NCI-H187 treated with DMSO at 0.1 percent for 48 hours (cell line): Measurements from ENCODE around the gene MRPL48.
"Not testable (repeated sequence)": the region's sequence is repeated elsewhere in the genome, so short reads cannot be mapped to it uniquely, and the experiment has no call there.

Experiments
- DNase-seq: peaks from one replicate; lab custom pipeline; 2025; lab: John Stamatoyannopoulos, UW

The MRPL48 gene

GRCh38 chr11:73787643-73788558 is at the start of gene MRPL48:
MRPL48 (plus strand) TSS chr11:73787874; CDS start chr11:73787972, 98 bp downstream.
- peak; percentile 81 for DNase-seq

GRCh38 chr11:73743045-73743444 is 44.6 kb upstream of the MRPL48 start:
- no peak for DNase-seq

DNA sequence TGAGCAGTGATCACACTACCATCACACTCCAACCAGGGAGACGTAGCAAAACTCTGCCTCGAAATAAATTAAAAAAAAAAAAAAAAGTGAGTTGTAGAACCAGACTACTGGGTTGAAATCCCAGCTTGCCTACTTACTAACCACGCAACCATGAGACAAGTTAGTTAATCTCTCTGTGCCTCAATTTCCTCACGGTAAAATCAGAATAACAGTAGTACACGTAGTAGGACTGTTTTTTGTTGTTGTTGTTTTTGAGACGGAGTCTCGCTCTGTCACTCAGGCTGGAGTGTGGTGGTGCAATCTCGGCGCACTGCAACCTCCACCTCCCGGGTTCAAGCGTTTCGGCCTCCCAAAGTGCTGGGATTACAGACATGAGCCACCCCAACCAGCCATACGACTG is 41.0 kb upstream of the MRPL48 start:
- DNase-seq = no peak

GRCh38 chr11:73747762-73748161 is 39.9 kb upstream of the MRPL48 start:
- DNase-seq = no peak

DNA sequence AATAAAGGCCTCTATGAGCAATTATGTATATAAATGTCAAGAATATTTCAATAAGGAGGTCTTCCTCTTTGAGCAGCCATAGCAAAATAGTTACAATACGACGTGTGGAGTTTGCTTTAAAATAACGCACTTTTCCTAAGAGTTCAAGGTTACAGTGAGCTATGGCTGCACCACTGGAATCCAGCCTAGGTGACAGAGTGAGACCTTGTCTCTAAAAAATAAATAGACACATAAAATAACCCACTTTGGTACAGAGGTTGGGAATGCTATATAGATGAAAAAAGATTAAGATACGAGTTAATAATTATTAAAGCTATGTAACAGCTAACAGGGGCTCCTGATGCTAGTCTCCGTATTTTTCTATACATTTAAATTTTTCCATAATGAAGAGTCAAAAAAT is 39.4 kb upstream of the MRPL48 start:
- no peak for DNase-seq

GRCh38 chr11:73749118-73749517 is 38.6 kb upstream of the MRPL48 start:
- no peak for DNase-seq

GRCh38 chr11:73750228-73750627 is 37.4 kb upstream of the MRPL48 start:
- DNase-seq = no peak

DNA sequence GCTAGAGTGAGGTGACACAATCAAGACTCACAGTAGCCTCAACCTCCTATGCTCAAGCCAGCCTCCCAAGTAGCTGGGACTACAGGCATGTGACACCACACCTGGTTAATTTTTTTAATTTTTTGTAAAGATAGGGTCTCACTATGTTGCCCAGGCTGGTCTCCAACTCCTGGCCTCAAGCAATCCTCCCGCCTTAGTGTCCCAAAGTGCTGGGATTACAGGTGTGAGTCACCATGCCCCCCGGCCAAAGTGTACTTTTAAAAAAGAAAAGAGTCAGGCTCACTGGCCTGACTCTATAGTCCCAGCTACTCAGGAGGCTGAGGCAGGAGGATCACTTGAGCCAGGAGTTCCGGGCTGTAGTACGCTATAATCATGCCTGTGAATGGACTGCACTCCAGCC is 36.8 kb upstream of the MRPL48 start:
- not testable (repeated sequence) for DNase-seq

DNA sequence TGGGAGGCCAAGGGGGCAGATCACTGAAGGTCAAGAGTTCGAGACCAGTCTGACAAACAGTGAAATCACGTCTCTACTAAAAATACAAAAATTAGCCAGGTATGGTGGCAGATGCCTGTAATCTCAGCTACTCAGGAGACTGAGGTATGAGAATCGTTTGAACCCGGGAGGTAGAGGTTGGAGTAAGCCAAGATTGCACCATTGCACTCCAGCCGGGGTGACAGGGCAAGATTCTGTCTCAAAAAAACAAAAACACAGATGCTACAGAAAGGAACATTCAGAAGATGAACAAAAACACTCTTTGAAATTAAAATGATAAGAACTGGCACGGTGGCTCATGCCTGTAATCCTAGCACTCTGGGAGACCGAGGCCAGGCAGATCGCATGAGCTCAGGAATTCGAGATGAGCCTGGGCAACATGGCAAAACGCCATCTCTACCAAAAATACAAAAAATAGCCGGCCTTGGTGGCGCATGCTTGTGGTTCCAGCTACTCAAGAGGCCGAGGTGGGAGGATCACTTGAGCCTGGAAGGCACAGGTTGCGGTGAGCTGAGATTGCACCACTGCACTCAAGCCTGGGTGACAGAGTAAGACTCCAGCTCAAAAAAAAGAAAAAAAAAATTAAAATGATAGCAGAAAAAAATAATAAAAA is 35.3 kb upstream of the MRPL48 start:
- DNase-seq = no peak

DNA sequence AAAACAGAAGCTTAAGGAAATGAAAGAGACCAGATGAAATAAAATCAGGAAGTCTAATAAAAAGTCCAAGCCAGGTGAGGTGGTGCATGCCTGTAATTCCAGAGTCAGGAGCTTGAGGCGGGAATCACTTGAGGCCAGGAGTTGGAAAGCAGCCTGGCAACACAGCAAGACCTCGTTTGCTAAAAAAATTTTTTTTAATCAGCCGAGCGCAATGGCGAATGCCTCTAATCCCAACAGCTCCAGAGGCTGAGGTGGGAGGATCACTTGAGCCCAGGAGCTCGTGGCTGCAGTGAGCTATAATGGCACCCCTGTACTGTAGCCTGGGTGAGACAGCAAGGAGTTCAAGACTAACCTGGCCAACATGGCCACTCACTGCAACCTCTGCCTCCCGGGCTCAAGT is 34.8 kb upstream of the MRPL48 start:
- no peak for DNase-seq

GRCh38 chr11:73753938-73754337 is 33.7 kb upstream of the MRPL48 start:
- no peak for DNase-seq

DNA sequence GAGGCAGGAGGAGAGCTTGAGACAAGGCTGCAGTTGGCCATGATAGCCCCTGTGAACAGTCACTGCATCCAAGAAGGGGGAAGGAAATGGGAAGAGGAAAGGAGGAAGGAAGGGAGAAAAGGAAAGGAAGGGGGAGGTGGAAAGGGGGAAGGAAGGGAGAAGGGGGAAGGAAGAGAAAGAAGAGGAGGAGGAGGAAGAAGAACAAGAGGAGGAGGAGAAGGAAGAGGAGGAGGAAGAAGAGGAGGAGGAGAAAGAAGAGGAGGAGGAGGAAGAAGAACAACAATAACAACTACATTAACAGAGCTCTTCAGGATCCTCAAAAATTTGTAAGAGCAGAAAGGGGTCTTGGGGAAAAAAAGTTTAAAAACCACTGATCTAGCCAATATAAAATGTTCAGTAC is 32.0 kb upstream of the MRPL48 start:
- no peak for DNase-seq

- no peak for DNase-seq
Observed at GRCh38 chr11:73757598-73757997, 30.1 kb upstream of the MRPL48 start.

DNA sequence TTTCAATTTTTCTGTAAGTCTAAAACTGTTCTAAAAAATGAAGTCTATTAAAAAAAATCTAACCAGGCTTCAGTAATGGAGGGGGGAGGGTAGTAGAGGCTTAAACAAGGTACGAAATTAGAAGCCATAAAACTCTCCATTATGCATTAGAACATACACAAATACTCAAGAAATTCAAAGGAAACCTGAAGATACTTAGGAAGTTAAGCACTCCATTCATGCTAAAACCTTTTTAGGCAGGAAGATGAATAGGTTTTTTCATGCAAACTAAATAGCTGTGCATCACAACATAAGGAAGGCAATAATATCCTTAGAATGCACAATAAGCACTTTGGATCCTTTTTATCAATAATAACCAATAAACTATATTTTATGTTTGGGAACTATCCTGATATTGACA is 29.2 kb upstream of the MRPL48 start:
- DNase-seq = no peak

- DNase-seq = no peak
Observed at GRCh38 chr11:73759610-73760134, 28.0 kb upstream of the MRPL48 start.

DNA sequence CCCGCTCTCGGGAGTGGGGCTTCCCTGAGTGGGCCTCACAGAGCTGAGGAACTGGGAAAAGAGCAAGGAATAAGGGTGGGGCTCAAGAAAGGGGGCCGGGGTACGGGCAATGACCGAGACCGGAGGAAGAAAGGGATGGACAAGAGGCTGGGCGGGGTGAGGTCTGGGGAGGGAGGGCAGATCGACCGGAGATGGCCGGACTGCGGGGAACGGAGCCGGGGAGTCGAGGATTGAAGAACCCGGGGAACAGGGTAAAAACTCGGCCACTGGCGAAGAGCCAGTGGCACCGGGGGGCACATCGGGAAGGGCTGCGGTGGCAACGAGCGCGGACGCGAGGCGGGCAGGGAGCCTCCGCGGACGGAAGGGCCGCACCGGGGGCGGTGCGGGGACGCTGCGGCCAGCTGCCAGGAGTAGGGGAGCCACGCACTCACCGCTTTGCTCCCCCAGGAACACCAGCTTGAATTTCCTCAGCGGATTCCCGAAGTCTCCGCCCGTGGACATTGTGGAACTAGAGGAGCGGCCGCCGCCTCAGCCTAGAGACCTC is 27.5 kb upstream of the MRPL48 start:
- DNase-seq = no peak

DNA sequence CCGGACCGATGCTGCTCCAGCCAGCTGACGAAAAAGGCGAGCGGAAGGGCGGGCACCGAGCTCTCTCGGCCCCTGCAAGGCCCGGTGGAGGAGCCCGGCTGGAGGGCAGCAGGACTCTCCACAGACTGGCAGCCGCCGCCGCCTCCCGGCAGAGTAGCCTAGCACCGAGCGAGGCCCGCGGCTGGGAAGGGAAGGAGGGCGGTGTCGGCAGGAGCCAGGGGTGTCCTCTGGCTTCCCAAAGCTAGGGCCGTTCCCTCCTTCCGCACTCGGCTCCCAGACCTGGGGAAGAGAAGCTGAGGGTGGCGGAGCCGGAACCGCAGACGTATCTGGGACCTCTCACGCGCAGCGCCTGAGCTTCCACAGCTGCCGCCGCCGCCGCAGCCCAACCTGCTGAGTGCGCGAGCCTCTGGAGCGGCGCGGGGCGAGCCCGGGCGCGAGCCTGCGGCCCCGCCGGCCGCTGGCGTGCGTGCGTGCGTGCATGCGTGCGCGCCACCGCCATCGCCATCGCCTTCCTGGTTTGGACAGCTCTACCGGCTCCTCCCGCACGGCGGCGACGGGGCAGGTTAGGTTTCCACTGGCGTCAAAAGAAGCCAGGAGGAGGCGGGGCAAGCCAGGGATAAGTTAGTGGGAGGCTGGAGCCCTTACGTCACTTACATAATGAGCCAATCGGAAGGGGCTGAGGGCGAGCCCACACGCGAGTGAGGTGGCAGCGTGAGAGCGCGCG is 26.8 kb upstream of the MRPL48 start, which contains the start of gene RAB6A:
Gene RAB6A (minus strand): TSS at position 396 of the 724 bp plus-strand sequence. CDS start 439 bp downstream, outside the sequence.
- DNase-seq = peak; percentile 95

DNA sequence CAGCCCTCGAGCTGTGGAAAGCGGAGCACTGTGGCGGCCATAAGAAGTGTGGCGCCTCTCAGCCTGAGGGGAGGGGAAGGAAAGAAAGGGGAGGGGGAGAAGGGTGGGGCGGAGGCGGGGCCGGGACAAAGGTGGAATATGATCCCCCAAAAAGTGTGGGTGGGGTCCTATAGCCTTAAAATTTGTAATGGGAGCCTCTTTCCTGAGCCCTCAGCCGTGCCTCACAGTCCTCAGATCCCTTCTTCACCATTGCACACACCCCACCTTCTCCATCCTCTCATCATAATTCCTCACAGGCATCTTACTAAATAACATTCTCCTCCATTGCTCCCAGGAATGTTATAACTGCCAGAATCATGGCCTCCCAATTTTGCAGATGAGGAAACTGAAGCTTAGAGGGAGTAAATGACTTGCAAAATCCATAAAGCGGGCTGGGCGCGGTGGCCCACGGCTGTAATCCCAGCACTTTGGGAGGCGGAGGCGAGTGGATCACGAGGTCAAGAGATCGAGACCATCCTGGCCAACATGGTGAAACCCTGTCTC is 26.2 kb upstream of the MRPL48 start:
- DNase-seq = no peak

GRCh38 chr11:73762732-73763131 is 24.9 kb upstream of the MRPL48 start:
- DNase-seq = no peak

- DNase-seq = no peak
Observed at GRCh38 chr11:73766763-73767162, 20.9 kb upstream of the MRPL48 start.

GRCh38 chr11:73770811-73771210 is 16.9 kb upstream of the MRPL48 start:
- not testable (repeated sequence) for DNase-seq
